Stomach (tissue), 9 donors: ENCODE data around the gene HNRNPF. TPM values are rescaled to one million over a fixed set of nuclear protein-coding genes. Genes with fewer than 3 reads are reported as not detected.

ENCODE experiments used
- DNase-seq, 2 donors: peaks; one replicate each; pipeline versions ENCODE4 v3.0.0 to v3.0.0-alpha.2; 2013 to 2019
- H3K27ac ChIP-seq, 5 donors: fragments of 200-600 bp in 4 of 5; sonication (generic) in 4 of 5; one replicate each; pipeline ENCODE4 v1.5.1; 2013 to 2019; ENCODE audit warnings: mild to moderate bottlenecking in 1 of 5, moderate library complexity in 1 of 5
- H3K27me3 ChIP-seq, 3 donors: fragments of 200-600 bp; sonication (generic); one replicate each; pipeline ENCODE4 v1.5.1; 2017 to 2019; ENCODE audit warnings: mixed run types in 1 of 3
- H3K36me3 ChIP-seq, 4 donors: fragments of 200-600 bp; sonication (generic); 1 replicate in 3 of 4; 2 replicates in 1 of 4; pipeline ENCODE4 v1.5.1; 2016 to 2019
- H3K4me1 ChIP-seq, 4 donors: fragments of 200-600 bp; sonication (generic); one replicate each; pipeline ENCODE4 v1.5.1; 2016 to 2019
- H3K4me3 ChIP-seq, 4 donors: fragments of 200-600 bp; sonication (generic) in 3 of 4; one replicate each; pipeline ENCODE4 v1.5.1; 2016 to 2019; ENCODE audit warnings: mild to moderate bottlenecking in 1 of 4
- H3K9me3 ChIP-seq, 4 donors: fragments of 200-600 bp; sonication (generic); one replicate each; pipeline ENCODE4 v1.5.1; 2016 to 2019
- CTCF ChIP-seq, 7 experiments: fragments of 450-650 bp in 4 of 7; fragments of 200-600 bp in 3 of 7; sonication (generic) in 3 of 7; IDR thresholded peaks; one replicate each; pipeline ENCODE4 v1.5.1; 2016 to 2019; ENCODE audit warnings: antibody characterized with exemption in 7 of 7, control low read depth in 2 of 7, mild to moderate bottlenecking in 1 of 7
- EP300 ChIP-seq: sonication (generic); formaldehyde crosslinking; IDR thresholded peaks from one replicate; pipeline ENCODE4 v1.6.1; 2017; ENCODE audit warnings: antibody characterized with exemption
- POLR2A ChIP-seq, 4 donors: fragments of 450-650 bp; IDR thresholded peaks; one replicate each; pipeline ENCODE4 v1.6.1; 2016; ENCODE audit warnings: antibody characterized with exemption in 4 of 4, control low read depth in 2 of 4, mild to moderate bottlenecking in 1 of 4, moderate library complexity in 1 of 4
- POLR2AphosphoS5 ChIP-seq, 3 donors: sonication (generic); formaldehyde crosslinking; IDR thresholded peaks; one replicate each; pipeline ENCODE4 v1.6.1; 2016; ENCODE audit warnings: antibody characterized with exemption in 3 of 3
- WGBS, 5 donors: extraction: QIAGEN DNeasy Blood & Tissue Kit in 3 of 5; methylation state at CpG; one replicate each; pipeline versions ENCODE4 v1.1.5 to v1.1.7; 2013 to 2018; 5-methylcytosine and 5-hydroxymethylcytosine counted together
- intact Hi-C: fragments of 100-400 bp; cut with DNase I; formaldehyde crosslinking; loops from one replicate; pipeline ENCODE4 v1.15.1; 2023; ENCODE audit warnings: low total_unique reads
- polyA plus RNA-seq, 3 donors: library from polyadenylated mRNA; stranded (reverse); fragments of 200-250 nt; gene quantifications; one replicate each; pipeline ENCODE4 v1.2.3, GENCODE V29; 2013
- total RNA-seq, 5 donors: library from RNA; depleted of rRNA; stranded (reverse); fragments of >200 nt; gene quantifications; one replicate each; pipeline versions ENCODE4 v1.1.0 to v1.2.3, GENCODE V29; 2014 to 2016
- donor health status: healthy with polysubstance abuse.
- donor health status: Bipolar disorder and iron deficiency.
- donor health status: healthy.

The HNRNPF gene
- total and polyA plus RNA-seq, 8 donors: 36.2 to 169 (median 87.3) TPM

- no peaks in the 10 kb centered on the region for H3K9me3 ChIP-seq
- TF ChIP-seq EP300: no peak
- no peak overlapping the region for H3K4me3 ChIP-seq
- intact Hi-C loops: no loop called here
- peaks cover 0 to 19% (median 7%) of the 10 kb centered on the region in 3 donors for H3K27me3 ChIP-seq
- WGBS, 5 donors: 85 to 97% (median 89%) methylated on average over 4 of the region's 4 CpGs
- DNase-seq: no peak
- H3K36me3 ChIP-seq: no peaks in the 10 kb centered on the region
- no peak overlapping the region for H3K27ac ChIP-seq
- peaks cover 7 to 17% (median 11%) of the 10 kb centered on the region in 4 donors for H3K4me1 ChIP-seq
Observed at GRCh38 chr10:43347997-43348396, 61.0 kb downstream of the HNRNPF start.

- Histone ChIP-seq H3K27ac (no peak overlapping the region), H3K27me3 (peaks cover 0 to 22% (median under 1%) of the 10 kb centered on the region in 3 donors), H3K4me3 (no peak overlapping the region), H3K9me3 (no peaks in the 10 kb centered on the region), H3K36me3 (no peaks in the 10 kb centered on the region), H3K4me1 (peaks cover 0 to 6% (median 0%) of the 10 kb centered on the region in 4 donors)
- TF ChIP-seq CTCF (IDR thresholded peaks at IDR 0.05): no peak
- TF ChIP-seq EP300: no peak
- WGBS, 5 donors: 76 to 84% (median 80%) methylated on average over 5 to 8 of the region's 8 CpGs
- DNase-seq: no peak
- intact Hi-C loops: no loop called here
Observed at GRCh38 chr10:43344051-43344450, 64.9 kb downstream of the HNRNPF start.

GRCh38 chr10:43343126-43343525, 65.9 kb downstream of the HNRNPF start:
- Histone ChIP-seq H3K27me3 (peaks cover 0 to 31% (median 4%) of the 10 kb centered on the region in 3 donors), H3K4me3 (no peak overlapping the region), H3K36me3 (no peaks in the 10 kb centered on the region), H3K27ac (no peak overlapping the region), H3K4me1 (peaks cover 0 to 1% (median 0%) of the 10 kb centered on the region in 4 donors), H3K9me3 (no peaks in the 10 kb centered on the region)
- 93 to 98% (median 96%) methylated on average over 15 of the region's 15 CpGs for WGBS, 5 donors
- intact Hi-C loops: no loop called here
- DNase-seq: no peak
- no peak for TF ChIP-seq EP300

GRCh38 chr10:43342279-43343125, 66.5 kb downstream of the HNRNPF start:
- WGBS, 5 donors: 86 to 94% (median 90%) methylated on average over 34 to 49 of the region's 49 CpGs
- intact Hi-C loops: no loop called here
- Histone ChIP-seq H3K9me3 (no peaks in the 10 kb centered on the region), H3K4me3 (no peak overlapping the region), H3K27ac (no peak overlapping the region), H3K36me3 (no peaks in the 10 kb centered on the region), H3K27me3 (peaks cover 0 to 33% (median 4%) of the 10 kb centered on the region in 3 donors), H3K4me1 (no peaks in the 10 kb centered on the region)
- no peak for DNase-seq
- TF ChIP-seq POLR2A (IDR thresholded peaks at IDR 0.05): no peak
- TF ChIP-seq CTCF (IDR thresholded peaks at IDR 0.05): no peak
- TF ChIP-seq EP300: no peak
- TF ChIP-seq POLR2AphosphoS5 (IDR thresholded peaks at IDR 0.05): no peak

GRCh38 chr10:43341450-43341849, 67.5 kb downstream of the HNRNPF start:
- H3K27me3 ChIP-seq: peaks cover 0 to 33% (median 4%) of the 10 kb centered on the region in 3 donors
- H3K4me3 ChIP-seq: no peak overlapping the region
- H3K27ac ChIP-seq: no peak overlapping the region
- TF ChIP-seq CTCF (IDR thresholded peaks at IDR 0.05) (no peak), POLR2AphosphoS5 (IDR thresholded peaks at IDR 0.05) (no peak), EP300 (no peak), POLR2A (IDR thresholded peaks at IDR 0.05) (no peak)
- H3K9me3 ChIP-seq: no peaks in the 10 kb centered on the region
- H3K4me1 ChIP-seq: no peaks in the 10 kb centered on the region
- WGBS, 5 donors: 78 to 88% (median 82%) methylated on average over 7 of the region's 7 CpGs
- DNase-seq: no peak
- no peaks in the 10 kb centered on the region for H3K36me3 ChIP-seq
- intact Hi-C loops: no loop called here
